Erythroblast (primary cell): Measurements from ENCODE around the gene RGS7.

ENCODE experiments used
- GATA1 ChIP-seq: IDR thresholded peaks from 2 replicates; pipeline ENCODE4 v1.6.1; 2011; ENCODE audit warnings: low read depth, mild to moderate bottlenecking, control low read depth, low read length, moderate library complexity
- POLR2A ChIP-seq: IDR thresholded peaks from 2 replicates; pipeline ENCODE4 v1.6.1; 2011; ENCODE audit warnings: mild to moderate bottlenecking, low read length

DNA sequence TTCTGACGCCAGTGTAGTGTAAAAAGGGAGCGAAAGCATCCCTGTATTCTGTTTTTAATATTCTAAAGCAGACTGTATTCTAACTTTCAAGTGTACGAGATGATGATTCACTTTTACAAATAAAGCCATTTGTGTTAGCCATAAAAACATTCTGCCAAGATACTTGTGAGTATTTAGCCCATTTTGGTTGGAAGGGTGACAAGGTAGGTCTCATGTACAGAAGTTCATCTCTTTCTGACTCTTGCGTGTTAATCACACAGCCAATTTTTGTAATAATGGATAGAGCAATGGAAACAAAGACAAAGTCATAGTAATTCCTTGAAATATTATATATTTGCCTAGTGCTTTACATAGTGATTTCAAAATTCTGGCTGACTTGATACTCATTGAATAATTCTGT, 619.7 kb downstream of the RGS7 start:
- TF ChIP-seq POLR2A (no peak), GATA1 (no peak)
